Keratinocyte (primary cell): Measurements from ENCODE around the gene PNMA3.

Experiments used
- EZH2 ChIP-seq: IDR thresholded peaks from one replicate; pipeline ENCODE4 v1.6.1; 2012; ENCODE audit warnings: inconsistent platforms, mild to moderate bottlenecking, low read length, moderate library complexity
- TF ChIP-seq, protein P1 (sequence below), 3 experiments: IDR thresholded peaks in 1 of 3; conservative IDR thresholded peaks in 1 of 3; optimal IDR thresholded peaks in 1 of 3; 2 replicates in 2 of 3; 3 replicates in 1 of 3; pipeline versions ENCODE3 to v1.5.1; 2011; ENCODE audit warnings: low read length in 3 of 3, mild to moderate bottlenecking in 3 of 3, moderate library complexity in 2 of 3, control low read depth in 1 of 3, inconsistent platforms in 1 of 3; ENCODE audit not compliant: insufficient read depth in 2 of 3; ENCODE audit errors: extremely low read depth in 1 of 3

GRCh38 chrX:153055871-153056749 is at the start of gene PNMA3:
- TF ChIP-seq, protein P1, sequence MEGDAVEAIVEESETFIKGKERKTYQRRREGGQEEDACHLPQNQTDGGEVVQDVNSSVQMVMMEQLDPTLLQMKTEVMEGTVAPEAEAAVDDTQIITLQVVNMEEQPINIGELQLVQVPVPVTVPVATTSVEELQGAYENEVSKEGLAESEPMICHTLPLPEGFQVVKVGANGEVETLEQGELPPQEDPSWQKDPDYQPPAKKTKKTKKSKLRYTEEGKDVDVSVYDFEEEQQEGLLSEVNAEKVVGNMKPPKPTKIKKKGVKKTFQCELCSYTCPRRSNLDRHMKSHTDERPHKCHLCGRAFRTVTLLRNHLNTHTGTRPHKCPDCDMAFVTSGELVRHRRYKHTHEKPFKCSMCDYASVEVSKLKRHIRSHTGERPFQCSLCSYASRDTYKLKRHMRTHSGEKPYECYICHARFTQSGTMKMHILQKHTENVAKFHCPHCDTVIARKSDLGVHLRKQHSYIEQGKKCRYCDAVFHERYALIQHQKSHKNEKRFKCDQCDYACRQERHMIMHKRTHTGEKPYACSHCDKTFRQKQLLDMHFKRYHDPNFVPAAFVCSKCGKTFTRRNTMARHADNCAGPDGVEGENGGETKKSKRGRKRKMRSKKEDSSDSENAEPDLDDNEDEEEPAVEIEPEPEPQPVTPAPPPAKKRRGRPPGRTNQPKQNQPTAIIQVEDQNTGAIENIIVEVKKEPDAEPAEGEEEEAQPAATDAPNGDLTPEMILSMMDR (optimal IDR thresholded peaks at IDR 0.05 in 1 of 3, IDR thresholded peaks at IDR 0.05 in 1 of 3, conservative IDR thresholded peaks at IDR 0.05 in 1 of 3; ENCODE audit: extremely low read depth in 1 of 3, insufficient read depth in 2 of 3, low read length in 3 of 3): no peak
- TF ChIP-seq EZH2: no peak
